GM19397 (cell line): ENCODE data around the gene EFHD2.
"Not testable (repeated sequence)": the region's sequence is repeated elsewhere in the genome, so short reads cannot be mapped to it uniquely, and the experiment has no call there.

Source experiments
- ATAC-seq: cut with Tn5 transposase; IDR thresholded peaks from one replicate; pipeline ENCODE4 v1.9.1; 2021; ENCODE audit warnings: mild to moderate bottlenecking, moderate library complexity; ENCODE audit not compliant: unreplicated experiment

The EFHD2 gene

GRCh38 chr1:15449567-15449966 is 39.9 kb downstream of the EFHD2 start:
- no peak for ATAC-seq

GRCh38 chr1:15451014-15451722 is 41.5 kb downstream of the EFHD2 start:
- no peak for ATAC-seq

- no peak for ATAC-seq
These were observed 42.5 kb downstream of the EFHD2 start for GRCh38 chr1:15452216-15452615.

- no peak for ATAC-seq
These were observed 43.3 kb downstream of the EFHD2 start for GRCh38 chr1:15452866-15453571.

- no peak for ATAC-seq
These were observed 44.0 kb downstream of the EFHD2 start for GRCh38 chr1:15453734-15454133.

GRCh38 chr1:15454256-15454655 is 44.6 kb downstream of the EFHD2 start:
- ATAC-seq, result no peak

GRCh38 chr1:15455522-15455921 is 45.8 kb downstream of the EFHD2 start:
- no peak for ATAC-seq

- ATAC-seq, result no peak
These were observed 46.7 kb downstream of the EFHD2 start, which contains the start of gene CELA2A for GRCh38 chr1:15456313-15456954. Gene CELA2A (plus strand): TSS chr1:15456732. CDS start chr1:15456754, 22 bp downstream.

GRCh38 chr1:15457585-15457984 is 47.9 kb downstream of the EFHD2 start:
- ATAC-seq, result no peak

- ATAC-seq, result not testable (repeated sequence)
These were observed 48.7 kb downstream of the EFHD2 start for GRCh38 chr1:15458388-15458787.

- no peak for ATAC-seq
These were observed 50.4 kb downstream of the EFHD2 start for GRCh38 chr1:15459771-15460707.

- ATAC-seq, result no peak
These were observed 51.0 kb downstream of the EFHD2 start for GRCh38 chr1:15460708-15461095.

- ATAC-seq, result not testable (repeated sequence)
These were observed 53.5 kb downstream of the EFHD2 start for GRCh38 chr1:15463064-15463800.

- ATAC-seq, result not testable (repeated sequence)
These were observed 54.2 kb downstream of the EFHD2 start for GRCh38 chr1:15463926-15464322.

- ATAC-seq, result no peak
These were observed 56.0 kb downstream of the EFHD2 start for GRCh38 chr1:15465674-15466073.

GRCh38 chr1:15466955-15467625 is 57.4 kb downstream of the EFHD2 start:
- not testable (repeated sequence) for ATAC-seq

GRCh38 chr1:15468145-15468544 is 58.5 kb downstream of the EFHD2 start:
- ATAC-seq, result no peak

GRCh38 chr1:15469361-15469760 is 59.7 kb downstream of the EFHD2 start:
- ATAC-seq, result no peak

GRCh38 chr1:15469821-15470448 is 60.2 kb downstream of the EFHD2 start:
- ATAC-seq, result not testable (repeated sequence)
